ENCODE results near the gene OLAH. TPM values are rescaled to one million over a fixed set of nuclear protein-coding genes. Genes with fewer than 3 reads are reported as not detected.
A peak's percentile ranks its signal among the peaks of the same experiment; 100 is the strongest.
"Not testable (repeated sequence)": the region's sequence is repeated elsewhere in the genome, so short reads cannot be mapped to it uniquely, and the experiment has no call there.

The OLAH gene
- not detected in 2 replicates for total RNA-seq (2014; rRNA removed; shearing (Covaris generic))

GRCh38 chr10:15043674-15044073 is at the start of gene OLAH:
Gene OLAH (plus strand): TSS chr10:15043943. CDS start chr10:15047289, 3,346 bp downstream.
- DNase-seq (ENCODE audit: low read depth) = no peak

GRCh38 chr10:14995964-14996565 is 47.7 kb upstream of the OLAH start:
- no peak for DNase-seq (ENCODE audit: low read depth)

DNA sequence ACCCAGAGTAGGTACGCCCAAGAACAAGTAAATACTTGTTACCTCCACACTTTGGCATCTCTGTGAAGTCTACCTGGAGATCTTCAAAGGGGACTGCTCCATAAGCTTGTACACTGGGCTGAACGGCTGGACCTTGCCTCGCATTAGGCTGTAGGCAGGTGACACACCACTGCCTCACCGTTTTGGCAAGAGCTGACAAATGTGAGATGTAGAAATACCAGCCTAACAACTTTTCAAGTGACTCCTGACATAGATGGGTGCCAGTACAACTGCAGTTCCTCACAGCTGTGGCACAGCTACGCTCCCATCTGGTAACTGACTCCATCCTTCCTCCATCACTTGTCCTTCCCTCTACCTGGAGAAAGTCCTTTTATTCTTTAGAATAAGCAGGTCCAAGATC is 30.2 kb upstream of the OLAH start:
- DNase-seq (ENCODE audit: low read depth) = not testable (repeated sequence)

GRCh38 chr10:15015451-15015850 is 28.3 kb upstream of the OLAH start:
- DNase-seq (ENCODE audit: low read depth) = no peak

GRCh38 chr10:15020966-15021365 is 22.8 kb upstream of the OLAH start:
- DNase-seq (ENCODE audit: low read depth) = peak; percentile 49

- not testable (repeated sequence) for DNase-seq (ENCODE audit: low read depth)
These were observed 20.7 kb upstream of the OLAH start for GRCh38 chr10:15023079-15023478.

- DNase-seq (ENCODE audit: low read depth) = not testable (repeated sequence)
These were observed 19.4 kb upstream of the OLAH start for GRCh38 chr10:15024017-15025004.

GRCh38 chr10:15025040-15025439 is 18.7 kb upstream of the OLAH start:
- DNase-seq (ENCODE audit: low read depth) = not testable (repeated sequence)

DNA sequence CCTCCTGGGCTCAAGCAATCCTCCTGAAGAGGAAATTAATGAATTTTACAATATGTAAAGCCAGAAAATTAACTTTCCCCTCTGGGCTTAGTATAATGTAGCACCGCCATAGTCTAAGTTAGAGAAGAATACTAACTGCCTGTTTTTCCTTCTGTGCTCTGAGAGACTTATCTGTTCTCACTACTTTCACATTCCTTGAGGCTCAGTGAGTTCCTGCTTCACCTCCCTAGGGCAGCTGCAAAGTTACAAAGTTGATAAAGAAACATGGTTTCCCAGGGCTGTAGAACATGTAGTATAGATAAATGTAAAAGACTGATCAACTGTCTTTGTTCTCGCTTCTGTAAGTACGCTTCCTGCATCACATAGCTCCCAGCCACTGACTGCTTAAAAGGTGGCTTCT is 16.0 kb upstream of the OLAH start:
- DNase-seq (ENCODE audit: low read depth) = no peak

DNA sequence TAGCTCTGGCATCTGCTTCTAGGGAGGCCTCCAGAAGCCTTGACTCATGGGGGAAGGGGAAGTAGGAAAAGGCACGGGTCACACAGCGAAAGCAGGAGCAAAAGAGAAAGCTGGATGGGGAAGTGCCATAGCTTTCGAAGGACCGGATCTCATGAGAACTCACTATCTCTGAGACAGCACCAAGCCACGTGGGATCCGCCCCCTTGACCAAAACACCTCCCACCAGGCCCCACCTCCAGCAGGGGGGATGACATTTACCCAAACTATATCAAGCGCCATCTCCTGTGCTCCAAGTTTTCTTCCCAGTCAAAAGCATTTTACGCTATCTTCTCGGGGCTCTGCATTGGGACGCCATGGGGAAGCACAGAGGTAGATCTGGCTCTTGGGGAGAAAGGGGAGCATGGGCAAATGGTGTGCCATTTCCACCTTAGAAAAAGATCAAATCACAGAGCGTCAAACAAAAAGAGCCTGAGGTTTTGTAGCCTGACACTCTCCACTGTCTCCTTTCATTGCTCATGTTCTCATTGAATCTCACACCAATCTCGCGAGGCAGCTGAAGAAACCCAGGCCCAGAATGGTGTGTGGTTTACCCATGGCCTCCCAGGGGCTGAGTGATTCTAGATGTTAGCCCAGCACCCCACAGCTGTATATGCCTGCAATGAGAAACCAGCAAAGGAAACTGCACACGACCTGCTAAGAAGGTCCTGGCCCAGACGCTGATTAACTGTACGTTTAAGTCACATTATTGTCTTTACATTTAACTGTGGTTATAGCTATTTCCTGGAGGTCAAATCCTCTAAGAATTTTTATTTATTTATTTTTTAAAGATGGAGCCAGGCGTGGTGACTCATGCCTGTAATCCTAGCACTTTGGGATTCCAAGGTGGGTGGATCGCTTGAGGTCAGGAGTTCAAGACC is 8.1 kb upstream of the OLAH start:
- DNase-seq (ENCODE audit: low read depth) = peak; percentile 89

- DNase-seq (ENCODE audit: low read depth) = no peak
These were observed 6.1 kb upstream of the OLAH start for GRCh38 chr10:15037691-15038090.

- no peak for DNase-seq (ENCODE audit: low read depth)
These were observed 5.3 kb upstream of the OLAH start for GRCh38 chr10:15038416-15038815.

- DNase-seq (ENCODE audit: low read depth) = no peak
These were observed 1.6 kb downstream of the OLAH start for GRCh38 chr10:15045380-15045779.

DNA sequence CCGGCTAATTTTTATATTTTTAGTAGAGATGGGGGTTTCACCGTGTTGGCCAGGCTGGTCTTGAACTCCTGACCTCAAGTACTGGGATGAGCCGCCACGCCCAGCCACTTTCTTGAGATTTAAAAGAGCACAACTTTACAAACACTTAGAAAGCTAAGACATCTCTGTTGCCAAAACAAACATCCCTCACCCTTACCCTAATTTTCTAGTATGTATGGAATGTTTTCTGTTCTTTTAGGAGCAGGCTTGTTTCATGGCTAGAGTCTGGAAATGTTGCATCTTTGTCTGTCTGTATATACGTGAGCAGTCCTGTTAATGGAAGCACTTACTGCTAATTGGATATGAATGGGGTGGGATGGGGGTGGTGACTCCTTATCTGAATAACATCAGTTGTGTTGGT is 2.9 kb downstream of the OLAH start:
- peak; percentile 7 for DNase-seq (ENCODE audit: low read depth)

DNA sequence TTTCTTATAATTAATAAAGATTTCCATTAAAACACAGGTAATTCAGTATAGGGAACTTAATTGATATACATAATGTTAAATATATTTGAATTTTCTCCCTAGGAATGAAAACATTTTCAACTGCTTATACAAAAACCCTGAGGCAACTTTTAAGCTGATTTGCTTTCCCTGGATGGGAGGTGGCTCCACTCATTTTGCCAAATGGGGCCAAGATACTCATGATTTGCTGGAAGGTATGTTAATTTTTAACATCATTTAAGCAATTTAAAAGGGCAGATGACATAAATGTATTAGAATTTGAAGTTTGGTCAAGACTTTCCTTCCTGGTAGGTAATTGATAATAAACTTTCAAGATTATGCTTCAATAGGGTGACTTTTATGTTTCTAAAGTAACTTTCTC is 5.8 kb downstream of the OLAH start:
- DNase-seq (ENCODE audit: low read depth) = no peak

GRCh38 chr10:15052121-15052520 is 8.4 kb downstream of the OLAH start:
- no peak for DNase-seq (ENCODE audit: low read depth)

- no peak for DNase-seq (ENCODE audit: low read depth)
These were observed 9.3 kb downstream of the OLAH start for GRCh38 chr10:15053061-15053460.

GRCh38 chr10:15058689-15059088 is 14.9 kb downstream of the OLAH start:
- no peak for DNase-seq (ENCODE audit: low read depth)

- no peak for DNase-seq (ENCODE audit: low read depth)
These were observed 16.2 kb downstream of the OLAH start for GRCh38 chr10:15059914-15060313.

DNA sequence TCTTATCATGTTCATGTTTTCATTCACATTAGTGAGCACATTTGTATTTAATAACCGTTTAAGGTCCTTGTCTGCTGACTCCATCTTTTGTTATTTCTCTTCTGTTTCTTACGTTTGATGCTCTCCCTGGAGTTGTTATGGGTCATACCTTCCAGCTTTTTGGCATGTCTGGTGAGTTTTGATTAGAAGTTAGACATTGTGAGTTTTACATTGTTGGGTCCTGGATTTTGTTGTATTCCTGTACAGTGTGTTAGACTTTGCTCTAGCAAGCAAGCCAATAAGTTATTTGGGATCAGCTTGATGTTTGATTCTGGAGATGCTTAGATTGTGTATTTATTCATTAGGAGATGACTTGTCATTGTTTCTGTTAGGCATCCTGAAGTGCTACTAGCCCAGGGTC is 16.9 kb downstream of the OLAH start:
- DNase-seq (ENCODE audit: low read depth) = no peak

- no peak for DNase-seq (ENCODE audit: low read depth)
These were observed 23.4 kb downstream of the OLAH start for GRCh38 chr10:15067154-15067553.

DNA sequence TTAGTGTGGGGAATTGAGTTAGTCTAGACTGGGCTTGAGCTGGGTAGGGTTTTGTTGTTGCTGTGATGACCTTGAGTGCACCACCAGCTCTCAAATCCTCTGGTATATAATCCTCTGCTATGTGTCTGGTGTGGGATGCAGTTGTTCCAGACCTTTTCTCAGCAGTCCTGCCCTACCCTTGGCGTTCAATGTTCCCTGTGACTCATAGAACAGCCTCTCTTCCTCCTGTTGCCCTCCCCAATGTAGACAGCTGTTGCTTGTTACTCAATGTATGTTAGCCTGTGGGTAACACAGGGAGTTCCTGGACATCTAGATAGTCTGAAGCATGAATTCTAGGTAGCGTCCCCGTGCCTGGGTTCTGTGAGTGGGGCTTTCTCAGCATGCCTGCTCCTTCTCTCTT is 25.1 kb downstream of the OLAH start:
- peak; percentile 9 for DNase-seq (ENCODE audit: low read depth)
